Measurements from ENCODE around the gene IQCM. TPM values are rescaled to one million over a fixed set of nuclear protein-coding genes. Genes with fewer than 3 reads are reported as not detected.

IQCM gene
- total and polyA plus RNA-seq, 10 of the 15 experiments (the other 5 are each of a cell fraction or from before 2014, with no cell fraction given) = not detected

DNA sequence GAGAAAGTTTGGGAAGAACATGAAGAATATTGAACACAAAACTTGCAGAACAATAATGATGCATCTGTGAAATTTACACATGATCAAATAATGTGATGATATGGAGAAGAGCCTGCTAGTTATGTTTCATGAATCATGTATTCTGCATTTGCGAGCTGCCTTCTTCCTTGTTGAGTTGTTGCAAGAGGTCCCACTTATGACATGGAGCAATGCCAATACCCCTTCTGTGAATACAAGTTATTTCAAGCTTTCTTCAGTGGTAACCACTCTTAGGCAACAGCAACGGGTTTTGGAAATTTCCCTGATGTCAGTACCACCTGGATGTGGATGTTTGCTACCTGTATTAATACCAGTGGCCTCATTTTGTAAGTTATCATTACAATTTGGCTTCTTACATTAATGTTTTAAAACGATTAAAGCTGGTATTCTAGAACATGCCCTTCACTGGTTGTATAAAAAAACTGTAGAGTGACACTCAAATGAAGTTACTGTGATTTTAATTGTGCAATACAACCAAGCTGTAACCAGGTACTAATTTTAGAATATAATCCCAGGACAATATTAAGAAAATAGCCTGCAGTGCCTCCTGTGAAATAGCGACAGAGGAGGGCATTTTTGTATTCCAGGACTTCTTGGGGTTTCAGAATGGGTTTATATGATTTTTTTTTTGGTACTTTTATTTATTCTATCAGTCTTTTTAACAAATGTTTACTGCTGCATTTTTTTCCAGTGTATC is 25.3 kb downstream of the IQCM start:
- Histone ChIP-seq H4K20me1 (ENCODE audit: control insufficient read depth, insufficient read depth) (no peaks in the 10 kb centered on the region), H3K27me3 (replicated peaks in 1 of 2; ENCODE audit: control insufficient read depth in 2 of 2, insufficient read depth in 2 of 2, low read length in 1 of 2) (no peaks in the 10 kb centered on the region), H3K9ac (ENCODE audit: control insufficient read depth, insufficient read depth, low read length) (no peak overlapping the region), H3K27ac (ENCODE audit: control insufficient read depth, insufficient read depth) (no peak overlapping the region), H3K4me2 (ENCODE audit: control insufficient read depth, insufficient read depth) (no peak overlapping the region), H3K36me3 (ENCODE audit: control insufficient read depth in 2 of 2, insufficient read depth in 2 of 2, low read length in 1 of 2) (no peaks in the 10 kb centered on the region), H3K4me1 (ENCODE audit: control insufficient read depth, insufficient read depth, low read length) (no peaks in the 10 kb centered on the region), H2AFZ (ENCODE audit: control insufficient read depth, low read depth, low read length) (no peak overlapping the region), H3K79me2 (ENCODE audit: control insufficient read depth, insufficient read depth, low read length) (no peaks in the 10 kb centered on the region), H3K9me3 (replicated peaks; ENCODE audit: control insufficient read depth, insufficient read depth, low read length) (no peaks in the 10 kb centered on the region), H3K4me3 (no peak overlapping the region)
- no TSS peak for BruUV-seq (replicated peaks)
- FAIRE-seq (no peak), DNase-seq (ENCODE audit: low read depth, low spot score) (no peak), ATAC-seq (no peak)
- intact Hi-C loops (cut with micrococcal nuclease; ENCODE audit: unreplicated experiment) = no loop called here
- ChIA-PET SMC1A (ENCODE audit: uncharacterized antibody, unreplicated experiment) (interaction anchor here (0.6 kb wide), 1 partner anchor 38 kb away, joined by 3 read pairs; no protein-coding TSS in a partner anchor), RAD21 (ENCODE audit: unreplicated experiment) (no interaction called here), CTCF (no interaction called here), POLR2A (no interaction called here)
- WGBS (ENCODE audit: insufficient coverage, insufficient replicate concordance, low lambda C conversion rate, missing lambda C conversion rate) = 0% methylated on average over 4 of the region's 4 CpGs
- in situ Hi-C loops (cut with MboI) = no loop called here
- no peak for TF ChIP-seq BRCA1 (IDR thresholded peaks at IDR 0.05; ENCODE audit: low read depth, low read length)

DNA sequence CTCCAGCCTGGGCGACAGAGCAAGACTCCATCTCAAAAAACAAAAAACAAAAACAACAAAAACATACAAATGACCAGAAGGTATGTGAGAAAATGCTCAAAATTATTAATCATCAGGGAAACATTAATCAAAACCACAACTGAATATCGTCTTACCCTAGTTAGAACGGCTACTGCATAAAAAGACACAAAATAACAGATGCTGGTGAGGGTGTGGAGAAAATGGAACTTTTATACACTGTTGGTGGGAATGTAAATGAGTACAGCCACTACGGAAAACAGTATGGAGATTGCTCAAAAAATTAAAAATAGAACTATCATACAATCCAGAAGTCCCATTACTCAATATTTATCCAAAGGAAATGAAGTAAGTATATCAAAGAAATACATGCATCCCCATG is 27.3 kb downstream of the IQCM start:
- in situ Hi-C loops (cut with MboI) = no loop called here
- RAD21 ChIA-PET (ENCODE audit: unreplicated experiment) = no interaction called here
- H3K27ac ChIP-seq (ENCODE audit: control insufficient read depth, insufficient read depth) = no peak overlapping the region
- DNase-seq (ENCODE audit: low read depth, low spot score) (no peak), FAIRE-seq (no peak), ATAC-seq (no peak)
- no TSS peak for BruUV-seq (replicated peaks)
- no peaks in the 10 kb centered on the region for H4K20me1 ChIP-seq (ENCODE audit: control insufficient read depth, insufficient read depth)
- no peaks in the 10 kb centered on the region for H3K4me1 ChIP-seq (ENCODE audit: control insufficient read depth, insufficient read depth, low read length)
- H3K4me2 ChIP-seq (ENCODE audit: control insufficient read depth, insufficient read depth) = no peak overlapping the region
- H3K79me2 ChIP-seq (ENCODE audit: control insufficient read depth, insufficient read depth, low read length) = no peaks in the 10 kb centered on the region
- no peak overlapping the region for H3K4me3 ChIP-seq
- no peak overlapping the region for H3K9ac ChIP-seq (ENCODE audit: control insufficient read depth, insufficient read depth, low read length)
- SMC1A ChIA-PET (ENCODE audit: uncharacterized antibody, unreplicated experiment) = no interaction called here
- CTCF ChIA-PET = no interaction called here
- intact Hi-C loops (cut with micrococcal nuclease; ENCODE audit: unreplicated experiment) = no loop called here
- H3K36me3 ChIP-seq (ENCODE audit: control insufficient read depth in 2 of 2, insufficient read depth in 2 of 2, low read length in 1 of 2) = no peaks in the 10 kb centered on the region
- H3K27me3 ChIP-seq (replicated peaks in 1 of 2; ENCODE audit: control insufficient read depth in 2 of 2, insufficient read depth in 2 of 2, low read length in 1 of 2) = no peaks in the 10 kb centered on the region
- POLR2A ChIA-PET = no interaction called here
- no peak overlapping the region for H2AFZ ChIP-seq (ENCODE audit: control insufficient read depth, low read depth, low read length)
- 32% methylated on average over 4 of the region's 4 CpGs for WGBS (ENCODE audit: insufficient coverage, insufficient replicate concordance, low lambda C conversion rate, missing lambda C conversion rate)
- H3K9me3 ChIP-seq (replicated peaks; ENCODE audit: control insufficient read depth, insufficient read depth, low read length) = no peaks in the 10 kb centered on the region
- TF ChIP-seq TAF1 (IDR thresholded peaks at IDR 0.05; ENCODE audit: borderline replicate concordance, low read depth, low read length) = no peak
- TF ChIP-seq POLR2A (IDR thresholded peaks at IDR 0.05; ENCODE audit: low read depth, low read length) = no peak
- TF ChIP-seq, protein P1, sequence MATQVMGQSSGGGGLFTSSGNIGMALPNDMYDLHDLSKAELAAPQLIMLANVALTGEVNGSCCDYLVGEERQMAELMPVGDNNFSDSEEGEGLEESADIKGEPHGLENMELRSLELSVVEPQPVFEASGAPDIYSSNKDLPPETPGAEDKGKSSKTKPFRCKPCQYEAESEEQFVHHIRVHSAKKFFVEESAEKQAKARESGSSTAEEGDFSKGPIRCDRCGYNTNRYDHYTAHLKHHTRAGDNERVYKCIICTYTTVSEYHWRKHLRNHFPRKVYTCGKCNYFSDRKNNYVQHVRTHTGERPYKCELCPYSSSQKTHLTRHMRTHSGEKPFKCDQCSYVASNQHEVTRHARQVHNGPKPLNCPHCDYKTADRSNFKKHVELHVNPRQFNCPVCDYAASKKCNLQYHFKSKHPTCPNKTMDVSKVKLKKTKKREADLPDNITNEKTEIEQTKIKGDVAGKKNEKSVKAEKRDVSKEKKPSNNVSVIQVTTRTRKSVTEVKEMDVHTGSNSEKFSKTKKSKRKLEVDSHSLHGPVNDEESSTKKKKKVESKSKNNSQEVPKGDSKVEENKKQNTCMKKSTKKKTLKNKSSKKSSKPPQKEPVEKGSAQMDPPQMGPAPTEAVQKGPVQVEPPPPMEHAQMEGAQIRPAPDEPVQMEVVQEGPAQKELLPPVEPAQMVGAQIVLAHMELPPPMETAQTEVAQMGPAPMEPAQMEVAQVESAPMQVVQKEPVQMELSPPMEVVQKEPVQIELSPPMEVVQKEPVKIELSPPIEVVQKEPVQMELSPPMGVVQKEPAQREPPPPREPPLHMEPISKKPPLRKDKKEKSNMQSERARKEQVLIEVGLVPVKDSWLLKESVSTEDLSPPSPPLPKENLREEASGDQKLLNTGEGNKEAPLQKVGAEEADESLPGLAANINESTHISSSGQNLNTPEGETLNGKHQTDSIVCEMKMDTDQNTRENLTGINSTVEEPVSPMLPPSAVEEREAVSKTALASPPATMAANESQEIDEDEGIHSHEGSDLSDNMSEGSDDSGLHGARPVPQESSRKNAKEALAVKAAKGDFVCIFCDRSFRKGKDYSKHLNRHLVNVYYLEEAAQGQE (IDR thresholded peaks at IDR 0.05; ENCODE audit: low read depth, low read length) = no peak
- TF ChIP-seq MTA2 (IDR thresholded peaks at IDR 0.05; ENCODE audit: low read depth) = no peak
- TF ChIP-seq, protein P2, sequence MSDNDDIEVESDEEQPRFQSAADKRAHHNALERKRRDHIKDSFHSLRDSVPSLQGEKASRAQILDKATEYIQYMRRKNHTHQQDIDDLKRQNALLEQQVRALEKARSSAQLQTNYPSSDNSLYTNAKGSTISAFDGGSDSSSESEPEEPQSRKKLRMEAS (IDR thresholded peaks at IDR 0.05; ENCODE audit: low read depth, low read length) = no peak
- no peak for TF ChIP-seq RCOR1 (conservative IDR thresholded peaks at IDR 0.05; ENCODE audit: low read depth, low read length)
- no peak for TF ChIP-seq SUZ12 (IDR thresholded peaks at IDR 0.05; ENCODE audit: unreplicated experiment)
- no peak for TF ChIP-seq STAT1 (conservative IDR thresholded peaks at IDR 0.05)
- TF ChIP-seq PAX5 (IDR thresholded peaks at IDR 0.05; ENCODE audit: borderline replicate concordance, low read depth, low read length) = no peak
- TF ChIP-seq ZNF24 (IDR thresholded peaks at IDR 0.05) = no peak
- TF ChIP-seq, protein P3, sequence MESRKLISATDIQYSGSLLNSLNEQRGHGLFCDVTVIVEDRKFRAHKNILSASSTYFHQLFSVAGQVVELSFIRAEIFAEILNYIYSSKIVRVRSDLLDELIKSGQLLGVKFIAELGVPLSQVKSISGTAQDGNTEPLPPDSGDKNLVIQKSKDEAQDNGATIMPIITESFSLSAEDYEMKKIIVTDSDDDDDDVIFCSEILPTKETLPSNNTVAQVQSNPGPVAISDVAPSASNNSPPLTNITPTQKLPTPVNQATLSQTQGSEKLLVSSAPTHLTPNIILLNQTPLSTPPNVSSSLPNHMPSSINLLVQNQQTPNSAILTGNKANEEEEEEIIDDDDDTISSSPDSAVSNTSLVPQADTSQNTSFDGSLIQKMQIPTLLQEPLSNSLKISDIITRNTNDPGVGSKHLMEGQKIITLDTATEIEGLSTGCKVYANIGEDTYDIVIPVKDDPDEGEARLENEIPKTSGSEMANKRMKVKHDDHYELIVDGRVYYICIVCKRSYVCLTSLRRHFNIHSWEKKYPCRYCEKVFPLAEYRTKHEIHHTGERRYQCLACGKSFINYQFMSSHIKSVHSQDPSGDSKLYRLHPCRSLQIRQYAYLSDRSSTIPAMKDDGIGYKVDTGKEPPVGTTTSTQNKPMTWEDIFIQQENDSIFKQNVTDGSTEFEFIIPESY (IDR thresholded peaks at IDR 0.05) = no peak
- TF ChIP-seq SUPT20H (IDR thresholded peaks at IDR 0.05; ENCODE audit: borderline replicate concordance, control insufficient read depth, low read depth, low read length) = no peak
